ENCODE measurements around the gene ZBTB7B. TPM values are rescaled to one million over a fixed set of nuclear protein-coding genes. Genes with fewer than 3 reads are reported as not detected.

ZBTB7B gene
- total RNA-seq, 6 experiments from 2014 or later, result 31.1 to 37.1 (median 34.1) TPM

DNA sequence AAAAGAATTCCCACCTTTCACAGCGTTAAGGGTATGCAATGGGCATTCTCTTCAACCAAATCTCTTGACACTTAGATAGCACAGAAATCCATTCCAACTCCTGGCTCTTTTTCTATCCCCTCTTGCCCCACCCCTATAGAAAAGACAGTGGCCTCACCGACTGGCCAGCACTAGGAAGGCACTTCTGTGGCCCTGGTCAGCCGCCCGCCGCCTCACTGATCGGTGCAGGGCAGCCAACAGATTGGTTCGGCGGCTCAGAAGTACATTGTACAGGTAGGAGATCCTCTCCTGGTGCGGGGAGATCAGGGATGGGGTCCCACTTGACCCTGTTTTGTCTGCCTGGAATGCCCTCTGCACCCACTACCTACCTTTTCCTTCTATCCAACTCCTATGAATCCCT lies 21.7 kb downstream of the ZBTB7B start:
- Mint-ChIP-seq H3K36me3 (ENCODE audit: low read depth) (no peaks in the 10 kb centered on the region), H3K4me1 (ENCODE audit: low read depth) (peaks cover 22% of the 10 kb centered on the region), H3K9me3 (no peaks in the 10 kb centered on the region), H3K27ac (no peak overlapping the region), H3K4me3 (no peak overlapping the region), H3K27me3 (ENCODE audit: insufficient read depth) (peaks cover 5% of the 10 kb centered on the region)
- TF ChIP-seq, protein P1, sequence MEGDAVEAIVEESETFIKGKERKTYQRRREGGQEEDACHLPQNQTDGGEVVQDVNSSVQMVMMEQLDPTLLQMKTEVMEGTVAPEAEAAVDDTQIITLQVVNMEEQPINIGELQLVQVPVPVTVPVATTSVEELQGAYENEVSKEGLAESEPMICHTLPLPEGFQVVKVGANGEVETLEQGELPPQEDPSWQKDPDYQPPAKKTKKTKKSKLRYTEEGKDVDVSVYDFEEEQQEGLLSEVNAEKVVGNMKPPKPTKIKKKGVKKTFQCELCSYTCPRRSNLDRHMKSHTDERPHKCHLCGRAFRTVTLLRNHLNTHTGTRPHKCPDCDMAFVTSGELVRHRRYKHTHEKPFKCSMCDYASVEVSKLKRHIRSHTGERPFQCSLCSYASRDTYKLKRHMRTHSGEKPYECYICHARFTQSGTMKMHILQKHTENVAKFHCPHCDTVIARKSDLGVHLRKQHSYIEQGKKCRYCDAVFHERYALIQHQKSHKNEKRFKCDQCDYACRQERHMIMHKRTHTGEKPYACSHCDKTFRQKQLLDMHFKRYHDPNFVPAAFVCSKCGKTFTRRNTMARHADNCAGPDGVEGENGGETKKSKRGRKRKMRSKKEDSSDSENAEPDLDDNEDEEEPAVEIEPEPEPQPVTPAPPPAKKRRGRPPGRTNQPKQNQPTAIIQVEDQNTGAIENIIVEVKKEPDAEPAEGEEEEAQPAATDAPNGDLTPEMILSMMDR (IDR thresholded peaks at IDR 0.05), result no peak
- DNase-seq, result no peak

DNA sequence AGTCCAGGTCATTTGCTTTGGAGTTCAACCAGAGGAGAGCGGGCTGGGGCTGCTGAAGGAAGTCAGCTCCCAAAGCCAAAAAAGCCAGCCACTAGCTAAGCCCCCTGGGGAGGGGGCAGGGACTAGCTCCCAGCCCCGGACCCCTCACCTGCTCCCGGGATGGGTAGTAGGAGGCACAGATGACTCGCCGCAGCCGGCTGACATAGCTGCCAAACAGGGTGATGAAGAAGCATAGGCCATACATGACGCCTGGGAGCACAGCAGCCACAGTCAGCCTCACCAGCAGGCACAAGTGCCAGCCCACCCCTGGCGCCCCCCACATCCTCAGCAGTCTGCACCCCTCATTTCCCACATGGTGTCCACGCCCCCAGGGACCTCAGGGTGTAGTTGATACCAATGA lies 23.6 kb downstream of the ZBTB7B start:
- Mint-ChIP-seq H3K36me3 (ENCODE audit: low read depth) (no peaks in the 10 kb centered on the region), H3K27ac (no peak overlapping the region), H3K4me1 (ENCODE audit: low read depth) (peaks cover 12% of the 10 kb centered on the region), H3K9me3 (no peaks in the 10 kb centered on the region), H3K27me3 (ENCODE audit: insufficient read depth) (peaks cover 7% of the 10 kb centered on the region), H3K4me3 (no peak overlapping the region)
- TF ChIP-seq, protein P1 (IDR thresholded peaks at IDR 0.05), result no peak
- DNase-seq, result no peak

GRCh38 chr1:155026588-155026987 lies 24.0 kb downstream of the ZBTB7B start:
- H3K27me3 Mint-ChIP-seq (ENCODE audit: insufficient read depth), result peaks cover 8% of the 10 kb centered on the region
- no peak overlapping the region for H3K4me3 Mint-ChIP-seq
- peaks cover 12% of the 10 kb centered on the region for H3K4me1 Mint-ChIP-seq (ENCODE audit: low read depth)
- H3K27ac Mint-ChIP-seq, result no peak overlapping the region
- H3K36me3 Mint-ChIP-seq (ENCODE audit: low read depth), result no peaks in the 10 kb centered on the region
- TF ChIP-seq, protein P1 (IDR thresholded peaks at IDR 0.05), result no peak
- no peaks in the 10 kb centered on the region for H3K9me3 Mint-ChIP-seq
- peak; percentile 29 for DNase-seq

- H3K27me3 Mint-ChIP-seq (ENCODE audit: insufficient read depth), result peaks cover 30% of the 10 kb centered on the region
- peaks cover 6% of the 10 kb centered on the region; the same call in 1 of the 2 replicates for H3K4me1 Mint-ChIP-seq (ENCODE audit: low read depth)
- TF ChIP-seq, protein P1 (IDR thresholded peaks at IDR 0.05), result no peak
- no peak overlapping the region for H3K4me3 Mint-ChIP-seq
- DNase-seq, result no peak
- no peaks in the 10 kb centered on the region for H3K36me3 Mint-ChIP-seq (ENCODE audit: low read depth)
- H3K9me3 Mint-ChIP-seq, result no peaks in the 10 kb centered on the region
- H3K27ac Mint-ChIP-seq, result no peak overlapping the region
These were observed 27.1 kb downstream of the ZBTB7B start for GRCh38 chr1:155029513-155030242.

GRCh38 chr1:155030243-155030795 lies 27.7 kb downstream of the ZBTB7B start:
- Mint-ChIP-seq H3K36me3 (ENCODE audit: low read depth) (no peaks in the 10 kb centered on the region), H3K27ac (no peak overlapping the region), H3K9me3 (no peaks in the 10 kb centered on the region), H3K4me1 (ENCODE audit: low read depth) (peaks cover 6% of the 10 kb centered on the region; the same call in 1 of the 2 replicates), H3K27me3 (ENCODE audit: insufficient read depth) (peaks cover 37% of the 10 kb centered on the region), H3K4me3 (no peak overlapping the region)
- DNase-seq, result no peak
- TF ChIP-seq, protein P1 (IDR thresholded peaks at IDR 0.05), result no peak

Data from HFFc6 (cell line).